NCI-H2029 (cell line): ENCODE measurements around the gene CSNK1D.
"Not testable (repeated sequence)": the region's sequence is repeated elsewhere in the genome, so short reads cannot be mapped to it uniquely, and the experiment has no call there.

ENCODE experiments used
- DNase-seq: peaks from one replicate; lab custom pipeline; 2025; lab: John Stamatoyannopoulos, UW

CSNK1D gene

GRCh38 chr17:82213251-82214011 is 60.1 kb downstream of the CSNK1D start:
- no peak for DNase-seq

GRCh38 chr17:82212331-82213250 is 60.9 kb downstream of the CSNK1D start, which contains the start of gene CCDC57:
TSS of gene CCDC57 (minus strand) at chr17:82212842. CDS start at chr17:82201944, 10,898 bp downstream.
- DNase-seq = no peak

- not testable (repeated sequence) for DNase-seq
Observed at GRCh38 chr17:82210655-82211054, 62.8 kb downstream of the CSNK1D start.

- DNase-seq = peak; percentile 71
Observed at GRCh38 chr17:82205720-82206508, 67.6 kb downstream of the CSNK1D start.

GRCh38 chr17:82204831-82205719 is 68.4 kb downstream of the CSNK1D start:
- no peak for DNase-seq

- no peak for DNase-seq
Observed at GRCh38 chr17:82203920-82204319, 69.6 kb downstream of the CSNK1D start.

GRCh38 chr17:82202981-82203380 is 70.5 kb downstream of the CSNK1D start:
- DNase-seq = no peak

- no peak for DNase-seq
Observed at GRCh38 chr17:82201498-82201910, 72.0 kb downstream of the CSNK1D start.

GRCh38 chr17:82200743-82201497 is 72.6 kb downstream of the CSNK1D start:
- no peak for DNase-seq

- no peak for DNase-seq
Observed at GRCh38 chr17:82200135-82200534, 73.4 kb downstream of the CSNK1D start.

GRCh38 chr17:82199496-82199895 is 74.0 kb downstream of the CSNK1D start:
- no peak for DNase-seq

GRCh38 chr17:82198092-82198491 is 75.4 kb downstream of the CSNK1D start:
- no peak for DNase-seq

GRCh38 chr17:82195675-82196672 is 77.5 kb downstream of the CSNK1D start:
- DNase-seq = no peak

GRCh38 chr17:82194765-82195164 is 78.7 kb downstream of the CSNK1D start:
- DNase-seq = no peak

- no peak for DNase-seq
Observed at GRCh38 chr17:82193520-82194220, 79.8 kb downstream of the CSNK1D start.

- not testable (repeated sequence) for DNase-seq
Observed at GRCh38 chr17:82193050-82193449, 80.5 kb downstream of the CSNK1D start.
